OCI-LY1 (cell line): Measurements from ENCODE around the gene NANS.

Experiments used
- EZH2 ChIP-seq: fragments of 200-600 bp; sonication (generic), shearing (Covaris generic); IDR thresholded peaks from 2 replicates; pipeline ENCODE4 v1.8.0; 2017; ENCODE audit warnings: borderline replicate concordance, mixed run types, mild to moderate bottlenecking, antibody characterized with exemption, low read length, moderate library complexity, mixed read lengths
- TF ChIP-seq, protein P1 (sequence below): fragments of 200-600 bp; sonication (generic), shearing (Covaris generic); IDR thresholded peaks from 2 replicates; pipeline ENCODE4 v1.5.1; 2017; ENCODE audit warnings: mild to moderate bottlenecking, antibody characterized with exemption, low read length, moderate library complexity, mixed read lengths

DNA sequence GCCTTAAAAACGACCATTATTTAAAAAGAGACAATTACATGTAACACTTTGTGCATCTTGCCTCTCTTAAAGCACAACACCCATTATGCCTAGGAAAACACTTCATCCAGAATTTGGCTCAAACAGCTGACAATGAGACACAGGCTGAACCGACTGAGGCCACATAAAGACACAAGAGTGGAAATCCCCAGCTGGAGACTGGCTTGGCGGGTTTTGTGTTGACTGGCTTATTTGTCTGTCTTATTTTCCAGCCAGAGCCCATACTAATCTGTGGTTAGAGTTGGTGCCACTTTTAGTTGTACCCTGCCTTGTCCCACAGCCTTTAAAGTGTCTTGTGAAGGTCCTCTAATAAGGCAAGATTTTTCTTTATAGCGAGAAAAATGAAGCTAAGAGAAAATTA, 41.3 kb downstream of the NANS start:
- TF ChIP-seq EZH2: no peak
- TF ChIP-seq, protein P1, sequence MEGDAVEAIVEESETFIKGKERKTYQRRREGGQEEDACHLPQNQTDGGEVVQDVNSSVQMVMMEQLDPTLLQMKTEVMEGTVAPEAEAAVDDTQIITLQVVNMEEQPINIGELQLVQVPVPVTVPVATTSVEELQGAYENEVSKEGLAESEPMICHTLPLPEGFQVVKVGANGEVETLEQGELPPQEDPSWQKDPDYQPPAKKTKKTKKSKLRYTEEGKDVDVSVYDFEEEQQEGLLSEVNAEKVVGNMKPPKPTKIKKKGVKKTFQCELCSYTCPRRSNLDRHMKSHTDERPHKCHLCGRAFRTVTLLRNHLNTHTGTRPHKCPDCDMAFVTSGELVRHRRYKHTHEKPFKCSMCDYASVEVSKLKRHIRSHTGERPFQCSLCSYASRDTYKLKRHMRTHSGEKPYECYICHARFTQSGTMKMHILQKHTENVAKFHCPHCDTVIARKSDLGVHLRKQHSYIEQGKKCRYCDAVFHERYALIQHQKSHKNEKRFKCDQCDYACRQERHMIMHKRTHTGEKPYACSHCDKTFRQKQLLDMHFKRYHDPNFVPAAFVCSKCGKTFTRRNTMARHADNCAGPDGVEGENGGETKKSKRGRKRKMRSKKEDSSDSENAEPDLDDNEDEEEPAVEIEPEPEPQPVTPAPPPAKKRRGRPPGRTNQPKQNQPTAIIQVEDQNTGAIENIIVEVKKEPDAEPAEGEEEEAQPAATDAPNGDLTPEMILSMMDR: no peak
